Upper lobe of left lung (tissue), 6 donors: ENCODE data around the gene HERC3. TPM values are rescaled to one million over a fixed set of nuclear protein-coding genes. Genes with fewer than 3 reads are reported as not detected.

Experiments used
- ATAC-seq, 2 donors: fragments of 200-7000 bp; cut with Tn5 transposase; one replicate each; pipeline ENCODE4 v1.9.1; 2022; ENCODE audit warnings: mild to moderate bottlenecking in 2 of 2, moderate library complexity in 2 of 2; ENCODE audit not compliant: low FRiP score in 2 of 2
- DNase-seq, 2 donors: peaks; one replicate each; pipeline ENCODE4 v3.0.0-alpha.2; 2019 to 2020
- H3K27ac ChIP-seq, 4 donors: fragments of 200-600 bp; sonication (generic); one replicate each; pipeline ENCODE4 v1.5.1; 2016 to 2019
- H3K27me3 ChIP-seq, 4 donors: fragments of 200-600 bp; sonication (generic); one replicate each; pipeline ENCODE4 v1.5.1; 2017 to 2019
- H3K36me3 ChIP-seq, 4 donors: fragments of 200-600 bp; sonication (generic); one replicate each; pipeline ENCODE4 v1.5.1; 2016 to 2019
- H3K4me1 ChIP-seq, 4 donors: fragments of 200-600 bp; sonication (generic); one replicate each; pipeline ENCODE4 v1.5.1; 2018 to 2019
- H3K4me3 ChIP-seq, 4 donors: fragments of 200-600 bp; sonication (generic); one replicate each; pipeline ENCODE4 v1.5.1; 2017 to 2019; ENCODE audit warnings: mild to moderate bottlenecking in 2 of 4, moderate library complexity in 1 of 4
- H3K9me3 ChIP-seq, 4 donors: fragments of 200-600 bp; sonication (generic); one replicate each; pipeline ENCODE4 v1.5.1; 2018 to 2019
- CTCF ChIP-seq, 6 experiments: fragments of 450-650 bp in 4 of 6; fragments of 200-600 bp in 2 of 6; sonication (generic) in 2 of 6; IDR thresholded peaks; one replicate each; pipeline ENCODE4 v1.5.1; 2016 to 2019; ENCODE audit warnings: antibody characterized with exemption in 6 of 6
- EP300 ChIP-seq, 4 donors: sonication (generic); formaldehyde crosslinking; IDR thresholded peaks; one replicate each; pipeline ENCODE4 v1.5.1; 2017; ENCODE audit warnings: antibody characterized with exemption in 4 of 4, control low read depth in 2 of 4
- POLR2A ChIP-seq, 4 donors: fragments of 450-650 bp; IDR thresholded peaks; one replicate each; pipeline ENCODE4 v1.5.1; 2016 to 2017; ENCODE audit warnings: antibody characterized with exemption in 4 of 4, mild to moderate bottlenecking in 2 of 4
- POLR2AphosphoS5 ChIP-seq, 2 donors: sonication (generic); formaldehyde crosslinking; IDR thresholded peaks; one replicate each; pipeline ENCODE4 v1.5.1; 2017; ENCODE audit warnings: antibody characterized with exemption in 2 of 2
- WGBS, 2 donors: methylation state at CpG; one replicate each; pipeline ENCODE4 v1.1.5; 2017 to 2018; 5-methylcytosine and 5-hydroxymethylcytosine counted together
- total RNA-seq, 6 donors: library from RNA; depleted of rRNA in 4 of 6; stranded (reverse); fragments of >200 nt in 4 of 6; gene quantifications; one replicate each; pipeline versions ENCODE4 v1.1.0 to v1.2.1, GENCODE V29; 2016 to 2021
- donor health status: DM: no; HTN: no; CAD: no; lungs with moderate emphysema.
- donor health status: DM: no; HTN: yes; CAD: no; lungs with severe emphysema.

Gene HERC3
- total RNA-seq, 6 donors from 2014 or later = 37.5 to 103 (median 49.7) TPM

GRCh38 chr4:88743696-88744095 is 151.4 kb downstream of the HERC3 start:
- TF ChIP-seq EP300 (IDR thresholded peaks at IDR 0.05) = no peak
- no peak for TF ChIP-seq POLR2AphosphoS5 (IDR thresholded peaks at IDR 0.05)
- no peak for TF ChIP-seq CTCF (IDR thresholded peaks at IDR 0.05)
- Histone ChIP-seq H3K4me3 (no peak overlapping the region), H3K4me1 (no peaks in the 10 kb centered on the region), H3K36me3 (peaks cover 9 to 58% (median 20%) of the 10 kb centered on the region in 4 donors), H3K9me3 (no peaks in the 10 kb centered on the region), H3K27ac (no peak overlapping the region), H3K27me3 (no peaks in the 10 kb centered on the region)
- ATAC-seq = no peak
- no peak for DNase-seq
- 93 to 98% methylated on average over 3 of the region's 3 CpGs for WGBS, 2 donors

- no peak for DNase-seq
- H3K36me3 ChIP-seq = peaks cover 15 to 65% (median 28%) of the 10 kb centered on the region in 4 donors
- ATAC-seq = no peak
- H3K4me1 ChIP-seq = no peaks in the 10 kb centered on the region
- no peak overlapping the region for H3K4me3 ChIP-seq
- H3K27me3 ChIP-seq = no peaks in the 10 kb centered on the region
- 77 to 85% methylated on average over 3 of the region's 3 CpGs for WGBS, 2 donors
- TF ChIP-seq CTCF (IDR thresholded peaks at IDR 0.05) (no peak), POLR2AphosphoS5 (IDR thresholded peaks at IDR 0.05) (no peak), POLR2A (IDR thresholded peaks at IDR 0.05) (no peak), EP300 (IDR thresholded peaks at IDR 0.05) (no peak)
- no peaks in the 10 kb centered on the region for H3K9me3 ChIP-seq
- no peak overlapping the region for H3K27ac ChIP-seq
Measured at GRCh38 chr4:88744609-88745008, 152.3 kb downstream of the HERC3 start.

- H3K36me3 ChIP-seq = peaks cover 18 to 71% (median 34%) of the 10 kb centered on the region in 4 donors
- no peaks in the 10 kb centered on the region for H3K4me1 ChIP-seq
- ATAC-seq = no peak
- H3K9me3 ChIP-seq = no peaks in the 10 kb centered on the region
- no peak for DNase-seq
- TF ChIP-seq EP300 (IDR thresholded peaks at IDR 0.05) = no peak
- no peak overlapping the region for H3K27ac ChIP-seq
- no peak overlapping the region for H3K4me3 ChIP-seq
- WGBS, 2 donors = 62 to 91% methylated on average over 1 of the region's 1 CpG
- no peaks in the 10 kb centered on the region for H3K27me3 ChIP-seq
Measured at GRCh38 chr4:88745175-88745574, 152.9 kb downstream of the HERC3 start.

GRCh38 chr4:88745581-88746163 is 153.4 kb downstream of the HERC3 start:
- TF ChIP-seq EP300 (IDR thresholded peaks at IDR 0.05) (no peak), POLR2A (IDR thresholded peaks at IDR 0.05) (no peak), CTCF (IDR thresholded peaks at IDR 0.05) (no peak), POLR2AphosphoS5 (IDR thresholded peaks at IDR 0.05) (no peak)
- DNase-seq = no peak

GRCh38 chr4:88746206-88746605 is 153.9 kb downstream of the HERC3 start:
- WGBS, 2 donors = 75 to 86% methylated on average over 5 of the region's 5 CpGs
- Histone ChIP-seq H3K36me3 (peaks cover 21 to 77% (median 43%) of the 10 kb centered on the region in 4 donors), H3K4me1 (no peaks in the 10 kb centered on the region), H3K9me3 (no peaks in the 10 kb centered on the region), H3K27me3 (no peaks in the 10 kb centered on the region), H3K27ac (peak overlapping the region in 1 of 4 donors; percentile 27), H3K4me3 (no peak overlapping the region)
- DNase-seq (no peak), ATAC-seq (no peak)
- TF ChIP-seq POLR2AphosphoS5 (IDR thresholded peaks at IDR 0.05) (peak in 1 of 2 donors; percentile 13), CTCF (IDR thresholded peaks at IDR 0.05) (no peak)

More at GRCh38 chr4:88745581-88746163, 153.4 kb downstream of the HERC3 start:
- Histone ChIP-seq H3K27ac (peak overlapping the region in 1 of 4 donors; percentile 22), H3K36me3 (peaks cover 18 to 76% (median 38%) of the 10 kb centered on the region in 4 donors), H3K9me3 (no peaks in the 10 kb centered on the region), H3K4me3 (no peak overlapping the region), H3K27me3 (no peaks in the 10 kb centered on the region), H3K4me1 (no peaks in the 10 kb centered on the region)
- peak in 1 of 2 donors; percentile 20 for ATAC-seq
- WGBS, 2 donors = 74 to 81% methylated on average over 1 of the region's 1 CpG
